ENCODE results near the gene TEX26.

DNA sequence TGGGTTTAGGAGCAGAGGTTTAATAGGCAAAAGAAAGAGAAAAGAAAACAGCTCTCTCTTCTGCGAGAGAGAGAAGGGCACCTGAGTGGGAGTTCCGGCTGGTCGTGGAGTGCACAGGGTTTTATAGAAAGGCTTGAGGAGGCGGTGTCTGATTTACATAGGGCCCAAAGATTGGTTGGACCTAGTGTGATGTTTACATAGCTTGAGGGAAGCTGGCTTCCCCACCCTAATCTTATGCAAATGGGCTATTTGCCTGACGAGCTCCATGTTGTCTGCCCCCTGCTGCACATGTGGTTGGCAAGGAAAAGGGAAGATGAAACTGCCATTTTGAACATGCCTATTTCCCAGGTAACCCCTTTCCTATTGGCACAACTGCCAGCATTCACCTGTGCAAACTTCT, 47.9 kb upstream of the TEX26 start:
- TF ChIP-seq POLR2AphosphoS5 (IDR thresholded peaks at IDR 0.05; ENCODE audit: low read depth, low read length) (no peak), REST (IDR thresholded peaks at IDR 0.05; ENCODE audit: insufficient read depth in 1 of 2, low read depth in 2 of 2, low read length in 2 of 2) (no peak), TAF1 (IDR thresholded peaks at IDR 0.05; ENCODE audit: borderline replicate concordance, insufficient read depth, low read length) (no peak)

Data from PFSK-1 (cell line).